GM18499 (cell line): ENCODE measurements around the gene TM9SF4.
"Not testable (repeated sequence)": the region's sequence is repeated elsewhere in the genome, so short reads cannot be mapped to it uniquely, and the experiment has no call there.

ENCODE experiments used
- ATAC-seq: cut with Tn5 transposase; IDR thresholded peaks from one replicate; pipeline ENCODE4 v1.9.1; 2021; ENCODE audit warnings: moderate number of reproducible peaks; ENCODE audit not compliant: insufficient read depth, unreplicated experiment

Gene TM9SF4

DNA sequence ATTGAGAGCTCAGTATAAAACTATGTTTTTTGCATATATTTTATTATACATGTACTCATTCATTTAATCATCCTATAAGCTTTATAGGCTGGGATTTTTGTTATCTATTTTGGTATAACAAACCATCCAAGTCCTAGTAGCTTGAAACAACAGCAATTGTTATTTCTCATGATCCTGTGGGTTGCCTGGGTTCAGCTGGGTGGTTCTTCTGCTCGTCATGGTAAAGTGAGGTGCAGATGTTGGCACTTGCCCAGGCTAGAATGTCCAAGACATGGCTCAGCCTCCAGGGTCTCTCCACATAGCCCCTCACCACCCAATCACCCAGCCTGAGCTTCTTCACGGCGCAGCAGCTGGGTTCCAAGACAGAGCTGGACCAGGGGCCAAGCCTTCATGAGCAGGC, 20.8 kb upstream of the TM9SF4 start:
- ATAC-seq = no peak

DNA sequence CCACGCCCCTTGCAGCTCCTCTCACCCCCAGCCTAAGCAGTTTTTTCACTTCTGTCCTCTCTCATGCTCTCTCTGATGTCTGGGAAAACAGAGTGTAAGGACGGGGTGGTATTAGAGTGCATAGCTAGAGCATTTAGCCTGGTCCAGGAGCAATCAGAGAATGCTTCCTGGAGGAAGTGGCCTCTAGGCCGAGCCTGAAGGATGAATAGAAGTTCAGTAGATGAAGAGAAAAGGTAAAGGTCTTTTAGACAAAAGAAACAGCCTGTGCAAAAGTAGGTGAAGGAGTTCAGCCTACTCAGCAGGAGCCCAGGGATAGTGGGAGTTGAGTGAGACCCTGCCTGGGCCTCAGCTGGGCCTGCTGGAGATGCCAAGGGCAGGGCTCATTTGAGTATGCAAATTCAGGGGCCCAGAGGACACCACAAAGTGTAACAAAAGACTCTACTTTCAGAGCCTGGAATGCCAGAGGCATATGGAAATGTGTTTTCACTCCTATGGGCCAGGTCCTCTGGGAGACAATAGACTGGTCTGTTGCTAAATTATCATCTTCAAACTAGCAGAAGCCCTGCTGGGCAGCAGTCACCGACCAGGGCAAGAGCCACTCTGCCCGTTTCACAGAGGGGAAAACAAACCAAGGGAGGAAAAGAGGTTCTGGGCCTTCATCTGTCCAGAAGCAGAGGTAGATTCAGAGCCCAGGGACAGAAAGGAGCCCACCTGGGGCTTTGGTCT, 19.7 kb upstream of the TM9SF4 start:
- no peak for ATAC-seq

DNA sequence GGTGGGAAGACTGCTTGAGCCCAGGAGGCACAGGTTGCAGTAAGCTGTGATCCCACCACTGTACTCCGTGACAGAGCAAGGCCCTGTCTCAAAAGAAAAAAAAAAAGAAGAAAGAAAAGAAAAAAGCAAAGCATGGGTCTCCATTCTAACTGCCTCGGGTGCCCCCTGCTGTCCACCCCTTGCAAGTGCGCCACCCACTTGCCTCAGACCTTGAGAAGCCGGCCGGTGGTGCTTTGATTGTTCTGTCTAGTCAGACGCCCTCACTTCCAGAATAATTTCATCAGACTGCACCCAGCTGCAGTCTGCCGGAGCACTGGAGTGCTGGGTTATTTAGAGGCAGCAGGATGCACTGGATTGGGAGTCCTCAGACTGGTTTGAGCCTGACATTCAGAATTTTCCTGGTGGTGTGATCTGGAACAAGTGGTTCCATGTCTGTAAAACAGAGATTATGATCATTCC, 17.6 kb upstream of the TM9SF4 start:
- ATAC-seq = no peak

- no peak for ATAC-seq
Observed at GRCh38 chr20:32098786-32099185, 10.7 kb upstream of the TM9SF4 start.

DNA sequence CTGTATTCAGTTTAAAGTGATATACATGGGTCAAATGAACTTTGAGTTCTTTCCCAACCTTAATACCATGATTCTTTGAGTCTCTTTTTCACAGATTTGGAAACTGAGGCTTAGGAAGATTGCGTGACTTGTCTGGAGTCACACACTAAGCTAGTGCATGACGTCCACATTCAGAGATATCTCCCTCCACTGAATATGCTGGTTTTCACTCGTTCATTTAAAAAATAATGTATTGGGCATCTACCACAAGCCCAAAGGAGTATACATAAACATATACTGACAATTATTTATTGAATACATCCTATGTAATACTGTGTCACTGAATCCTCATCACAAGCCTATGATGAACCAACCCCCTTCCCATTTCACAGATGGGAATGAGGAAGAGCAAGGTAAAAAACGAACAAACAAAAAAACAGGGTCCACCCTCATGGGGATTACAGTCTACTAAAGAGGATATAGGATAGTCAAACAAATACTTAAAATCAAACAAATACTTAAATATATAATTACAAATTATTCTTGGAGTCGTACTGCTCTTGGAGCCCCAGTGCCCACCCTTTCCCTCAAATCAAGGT, 611 bp upstream of the TM9SF4 start:
- ATAC-seq = no peak

DNA sequence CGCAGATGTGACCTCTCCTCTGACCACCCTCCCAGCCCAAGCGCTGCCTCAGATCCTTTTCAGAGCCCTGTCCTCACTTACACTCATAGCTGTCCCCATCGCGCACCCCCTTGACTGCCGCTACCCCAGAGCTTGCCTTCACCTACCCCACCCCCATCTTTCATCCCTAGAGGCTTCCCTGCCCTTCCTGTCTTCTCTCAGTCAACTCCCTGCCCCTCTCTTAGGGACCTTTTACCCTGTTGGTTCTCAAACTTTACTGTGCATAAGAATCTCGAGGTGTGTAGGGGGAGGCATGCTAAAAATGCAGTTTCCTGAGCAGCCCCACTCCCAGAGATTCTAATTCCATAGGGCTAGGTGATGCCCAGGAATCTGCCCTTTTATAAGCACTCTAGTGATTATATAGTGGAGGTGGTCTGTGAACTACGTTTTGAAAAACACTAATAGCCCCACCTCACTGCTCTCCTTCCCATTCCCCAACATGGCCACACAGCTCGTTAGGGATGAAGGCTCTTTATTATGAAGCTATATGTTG, 725 bp downstream of the TM9SF4 start:
- ATAC-seq = no peak

DNA sequence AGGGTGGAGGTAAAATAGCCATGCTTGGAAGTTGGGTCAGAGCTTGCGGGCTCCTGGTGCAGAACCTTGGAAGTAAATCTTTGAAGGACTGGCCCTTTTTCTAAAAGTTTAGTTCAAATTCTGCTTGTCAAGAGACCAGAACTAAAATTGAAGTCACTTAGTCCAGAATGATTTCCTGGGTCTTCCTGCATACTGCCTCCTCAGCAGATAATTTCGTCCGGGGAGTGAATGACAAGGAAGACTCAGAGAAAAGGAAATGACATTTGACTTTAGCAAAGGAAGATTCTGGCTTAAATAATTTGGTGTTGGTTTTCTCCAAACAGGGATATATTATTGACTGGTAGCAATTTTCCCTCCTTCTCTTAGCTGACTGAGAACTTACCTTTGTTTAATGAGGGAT, 1.2 kb downstream of the TM9SF4 start:
- no peak for ATAC-seq

- no peak for ATAC-seq
Observed at GRCh38 chr20:32111156-32111686, 1.7 kb downstream of the TM9SF4 start.

GRCh38 chr20:32111753-32112152, 2.2 kb downstream of the TM9SF4 start:
- ATAC-seq = no peak

DNA sequence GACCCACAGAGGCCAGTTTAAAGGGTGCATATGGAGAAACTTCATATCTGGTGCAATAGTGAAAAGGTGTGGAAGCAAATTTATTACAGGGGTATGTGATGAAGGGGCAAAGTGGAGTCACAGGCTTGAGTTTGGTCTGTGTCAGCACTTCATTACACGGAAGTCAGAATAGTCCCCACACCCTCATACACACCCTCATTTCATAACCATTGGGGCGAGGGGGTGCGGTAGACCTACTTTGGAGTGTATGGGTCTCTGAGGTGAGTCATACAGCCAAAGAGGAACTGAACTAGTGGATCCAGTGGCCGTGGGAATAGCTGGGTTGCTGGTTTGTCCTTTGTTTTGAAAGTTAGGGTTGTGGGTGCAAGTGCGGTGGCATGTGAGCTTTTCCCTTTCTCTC, 3.3 kb downstream of the TM9SF4 start:
- ATAC-seq = no peak

DNA sequence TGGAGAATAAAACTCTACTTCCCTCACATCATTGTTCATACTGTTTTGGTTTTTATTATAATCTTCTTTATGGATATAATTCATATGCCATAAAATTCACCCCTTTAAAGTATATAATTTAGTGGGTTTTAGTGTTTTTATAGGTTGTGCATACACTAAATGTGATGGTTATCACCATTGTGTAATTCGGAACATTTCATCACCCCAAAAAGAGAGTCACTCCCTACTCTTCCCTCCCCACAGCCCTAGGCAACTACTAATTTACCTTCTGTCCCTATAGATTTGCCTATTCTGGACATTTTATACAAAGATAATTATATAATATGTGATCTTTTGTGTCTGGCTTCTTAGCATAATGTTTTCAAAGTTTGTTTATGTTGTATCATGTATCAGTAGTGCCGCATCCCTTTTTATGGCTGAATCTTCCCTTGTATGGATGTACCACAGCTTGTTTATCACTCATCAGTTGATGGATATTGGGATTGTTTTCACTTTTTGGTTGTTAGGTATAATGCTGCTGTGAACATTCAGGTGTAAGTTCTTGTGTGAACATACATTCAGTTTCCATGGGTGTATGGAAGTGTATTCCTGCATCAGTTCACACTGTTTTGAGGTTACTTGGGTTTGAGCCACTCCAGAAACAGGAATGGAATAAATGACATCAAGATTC, 4.2 kb downstream of the TM9SF4 start:
- no peak for ATAC-seq

- ATAC-seq = no peak
Observed at GRCh38 chr20:32114305-32114960, 4.9 kb downstream of the TM9SF4 start.

DNA sequence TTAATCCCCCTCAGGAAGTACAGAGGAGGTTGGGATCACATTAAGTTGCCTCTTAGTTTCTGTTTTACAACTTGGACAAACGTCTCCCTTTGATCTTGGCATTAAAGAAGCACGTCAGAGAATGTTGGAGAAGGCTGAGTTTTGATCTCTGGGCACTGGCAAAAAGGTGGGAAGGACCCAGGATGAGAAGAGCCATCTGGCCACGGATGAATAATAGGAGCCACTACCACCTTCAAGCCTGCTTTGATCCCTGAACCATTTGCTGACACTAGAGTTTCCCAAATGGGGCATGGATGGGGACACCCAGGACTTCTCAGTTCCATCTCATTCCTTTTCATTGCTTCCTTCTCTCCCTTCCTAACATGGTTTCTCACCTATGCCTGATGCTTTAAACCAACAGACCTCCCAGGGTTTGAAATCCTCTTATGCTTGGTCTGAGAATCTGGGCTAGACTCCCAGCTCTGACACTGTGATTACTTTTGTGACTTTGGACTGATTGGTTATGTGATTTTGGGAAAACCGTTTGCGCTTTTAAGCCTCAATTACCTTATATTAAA, 5.8 kb downstream of the TM9SF4 start:
- ATAC-seq = no peak

- ATAC-seq = no peak
Observed at GRCh38 chr20:32116079-32116521, 6.6 kb downstream of the TM9SF4 start.

DNA sequence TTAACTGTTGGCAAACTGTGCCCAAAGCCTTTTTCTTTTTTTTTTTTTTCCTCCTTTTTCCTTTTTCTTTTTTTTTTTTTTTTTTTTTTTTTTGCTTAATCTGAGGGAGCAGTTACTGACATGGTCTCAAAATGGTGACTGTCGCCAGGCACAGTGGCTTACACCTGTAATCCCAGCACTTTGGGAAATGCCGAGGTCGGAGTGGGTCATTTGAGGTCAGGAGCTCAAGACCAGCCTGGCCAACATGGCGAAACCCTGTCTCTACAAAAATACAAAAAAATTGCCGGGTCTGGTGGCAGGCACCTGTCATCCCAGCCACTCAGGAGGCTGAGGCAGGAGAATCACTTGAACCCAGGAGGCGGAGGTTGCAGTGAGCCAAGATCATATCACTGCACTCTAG, 7.3 kb downstream of the TM9SF4 start:
- not testable (repeated sequence) for ATAC-seq

- ATAC-seq = not testable (repeated sequence)
Observed at GRCh38 chr20:32118427-32118826, 8.9 kb downstream of the TM9SF4 start.

GRCh38 chr20:32119734-32120133, 10.2 kb downstream of the TM9SF4 start:
- ATAC-seq = no peak

DNA sequence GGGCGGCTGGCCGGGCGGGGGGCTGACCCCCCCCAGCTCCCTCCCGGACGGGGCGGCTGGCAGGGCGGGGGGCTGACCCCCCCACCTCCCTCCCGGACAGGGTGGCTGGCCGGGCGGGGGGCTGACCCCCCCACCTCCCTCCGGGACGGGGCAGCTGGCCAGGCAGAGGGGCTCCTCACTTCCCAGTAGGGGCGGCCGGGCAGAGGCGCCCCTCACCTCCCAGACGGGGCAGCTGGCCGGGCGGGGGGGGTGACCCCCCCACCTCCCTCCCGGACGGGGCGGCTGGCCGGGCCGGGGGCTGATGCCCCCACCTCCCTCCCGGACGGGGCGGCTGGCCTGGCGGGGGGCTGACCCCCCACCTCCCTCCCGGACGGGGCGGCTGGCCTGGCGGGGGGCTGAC, 12.4 kb downstream of the TM9SF4 start:
- ATAC-seq = not testable (repeated sequence)

DNA sequence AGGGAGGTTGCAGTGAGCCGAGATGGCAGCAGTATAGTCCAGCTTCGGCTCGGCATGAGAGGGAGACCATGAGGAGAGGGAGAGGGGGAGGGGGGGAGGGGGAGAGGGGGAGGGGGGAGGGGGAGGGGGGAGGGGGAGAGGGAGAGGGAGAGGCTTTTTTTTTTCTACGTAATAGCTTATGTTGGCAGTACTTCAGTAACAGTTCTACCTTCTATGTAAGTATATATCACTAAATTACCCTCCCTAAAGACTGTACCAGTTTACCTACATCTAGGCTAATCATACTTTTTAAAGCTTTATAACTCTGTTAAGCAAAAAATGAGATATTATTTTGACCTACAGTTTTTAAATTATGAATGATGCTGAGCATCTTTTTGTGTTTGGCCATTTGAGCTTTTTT, 13.6 kb downstream of the TM9SF4 start:
- ATAC-seq = no peak

GRCh38 chr20:32124916-32125454, 15.5 kb downstream of the TM9SF4 start:
- no peak for ATAC-seq
